NOMO-1 (cell line): Measurements from ENCODE around the gene UBA1.
A peak's percentile ranks its signal among the peaks of the same experiment; 100 is the strongest.

Experiments used
- DNase-seq, 2 experiments: peaks; one replicate each; lab custom pipeline; 2025; ENCODE audit not compliant: unreplicated experiment in 2 of 2; lab: John Stamatoyannopoulos, UW

Gene UBA1

GRCh38 chrX:47210661-47211425 lies 17.2 kb downstream of the UBA1 start:
- no peak for DNase-seq

- no peak for DNase-seq
Measured at GRCh38 chrX:47212381-47213293, 19.0 kb downstream of the UBA1 start.

- no peak for DNase-seq
Measured at GRCh38 chrX:47214435-47215077, 20.9 kb downstream of the UBA1 start.

GRCh38 chrX:47215291-47215900 lies 21.8 kb downstream of the UBA1 start:
- no peak for DNase-seq

- DNase-seq, result no peak
Measured at GRCh38 chrX:47216393-47216925, 22.8 kb downstream of the UBA1 start.

- peak in 1 of 2 experiments; percentile 8 for DNase-seq
Measured at GRCh38 chrX:47217121-47217851, 23.7 kb downstream of the UBA1 start.

GRCh38 chrX:47217852-47218279 lies 24.2 kb downstream of the UBA1 start:
- DNase-seq, result peak; percentile 98 to 100

- DNase-seq, result peak; percentile 82 to 84
Measured at GRCh38 chrX:47218280-47218919, 24.8 kb downstream of the UBA1 start, which contains the start of gene CDK16. Gene CDK16, plus strand, starts transcription at chrX:47218681. Its CDS starts 4,877 bp downstream, at chrX:47223558.

- peak; percentile 6 to 9 for DNase-seq
Measured at GRCh38 chrX:47218920-47219815, 25.5 kb downstream of the UBA1 start.

- DNase-seq, result no peak
Measured at GRCh38 chrX:47221756-47222155, 28.1 kb downstream of the UBA1 start.

- DNase-seq, result no peak
Measured at GRCh38 chrX:47222751-47223350, 29.2 kb downstream of the UBA1 start.

GRCh38 chrX:47223476-47224250 lies 30.0 kb downstream of the UBA1 start:
- no peak for DNase-seq

GRCh38 chrX:47224266-47224895 lies 30.8 kb downstream of the UBA1 start:
- no peak for DNase-seq

- DNase-seq, result no peak
Measured at GRCh38 chrX:47224896-47225290, 31.3 kb downstream of the UBA1 start.

- DNase-seq, result no peak
Measured at GRCh38 chrX:47226071-47226470, 32.4 kb downstream of the UBA1 start.

- DNase-seq, result no peak
Measured at GRCh38 chrX:47226531-47227333, 33.1 kb downstream of the UBA1 start.
